HCT116 (cell line): ENCODE results near the gene LYRM4. TPM values are rescaled to one million over a fixed set of nuclear protein-coding genes. Genes with fewer than 3 reads are reported as not detected.
A peak's percentile ranks its signal among the peaks of the same experiment; 100 is the strongest.

Experiments
- ATAC-seq: fragments of 200-7000 bp; cut with Tn5 transposase; 2 replicates; pipeline ENCODE4 v1.9.1; 2020; ENCODE audit warnings: mild to moderate bottlenecking, moderate library complexity
- BruUV-seq: library from RNA; stranded (reverse); fragments of 400-500 nt; replicated peaks from 2 replicates; lab custom pipeline; 2021; lab: Mats Ljungman, UMichigan
- CTCF ChIA-PET: fragments of 300-600 bp; sonication (Branson Sonifier 250); formaldehyde crosslinking; loops from one replicate; lab custom pipeline; 2021; ENCODE audit warnings: antibody characterized with exemption; lab: Charles Lee
- POLR2A ChIA-PET: fragments of 300-600, 350-600 bp; sonication (Branson Sonifier 250); formaldehyde crosslinking; loops from one replicate; lab custom pipeline; 2021; ENCODE audit warnings: antibody characterized with exemption; lab: Charles Lee
- RAD21 ChIA-PET, 2 experiments: fragments of 300-600 bp; sonication (Branson Sonifier 250); formaldehyde crosslinking; loops; one replicate each; lab custom pipeline; 2023; ENCODE audit warnings: low total read pairs in 2 of 2; ENCODE audit not compliant: uncharacterized antibody in 2 of 2, unreplicated experiment in 2 of 2, low non-redundant PET in 1 of 2; lab: Charles Lee
- DNase-seq: peaks from one replicate; pipeline ENCODE4 v3.0.0-alpha.2; 2010; ENCODE audit warnings: low read depth, low spot score
- H2AFZ ChIP-seq: fragments of 200-600 bp; shearing (Covaris generic), sonication (generic); 2 replicates; pipeline ENCODE4 v1.6.1; 2017; ENCODE audit warnings: low read depth, mixed run types, mixed read lengths, antibody characterized with exemption, low read length; ENCODE audit not compliant: poor library complexity, severe bottlenecking
- H3K27ac ChIP-seq: 2 replicates; pipeline ENCODE4 v1.5.1; 2012; ENCODE audit warnings: low read depth, low read length
- H3K27me3 ChIP-seq: fragments of 200-600 bp; sonication (generic); 2 replicates; pipeline ENCODE4 v1.6.1; 2016; ENCODE audit warnings: mixed run types, low read length, mixed read lengths; ENCODE audit not compliant: insufficient read depth
- H3K36me3 ChIP-seq, 2 experiments: fragments of 200-500 bp in 1 of 2; fragments of 200-600 bp in 1 of 2; sonication (Bioruptor generic) in 1 of 2; sonication (generic) in 1 of 2; 2 replicates each; pipeline versions ENCODE4 v1.5.1 to v1.6.1; 2014 to 2016; ENCODE audit warnings: low read length in 2 of 2, inconsistent platforms in 1 of 2, mixed read lengths in 1 of 2, mixed run types in 1 of 2; ENCODE audit not compliant: insufficient read depth in 2 of 2, control insufficient read depth in 1 of 2
- H3K4me1 ChIP-seq, 2 experiments: fragments of 200-600 bp in 1 of 2; sonication (generic) in 1 of 2; 2 replicates each; pipeline versions ENCODE4 v1.5.1 to v1.6.1; 2012 to 2017; ENCODE audit warnings: low read length in 2 of 2, inconsistent platforms in 1 of 2, mild to moderate bottlenecking in 1 of 2, mixed read lengths in 1 of 2, mixed run types in 1 of 2, moderate library complexity in 1 of 2; ENCODE audit not compliant: insufficient read depth in 2 of 2, control insufficient read depth in 1 of 2
- H3K4me2 ChIP-seq: fragments of 200-600 bp; sonication (generic); 2 replicates; pipeline ENCODE4 v1.6.1; 2017; ENCODE audit warnings: mixed run types, low read length, mixed read lengths
- H3K4me3 ChIP-seq, 2 experiments: fragments of 200-600 bp in 1 of 2; sonication (generic) in 1 of 2; replicated peaks in 1 of 2; 2 replicates each; pipeline ENCODE4 v1.5.1; 2011 to 2016; ENCODE audit warnings: low read length in 2 of 2, control low read depth in 1 of 2, low read depth in 1 of 2, mild to moderate bottlenecking in 1 of 2, mixed read lengths in 1 of 2, mixed run types in 1 of 2
- H3K79me2 ChIP-seq: fragments of 200-600 bp; sonication (generic); 2 replicates; pipeline ENCODE4 v1.6.1; 2017; ENCODE audit warnings: mild to moderate bottlenecking, mixed run types, low read length, moderate library complexity, mixed read lengths; ENCODE audit not compliant: insufficient read depth
- H3K9ac ChIP-seq: fragments of 200-600 bp; sonication (generic); 2 replicates; pipeline ENCODE4 v1.6.1; 2016; ENCODE audit warnings: low read length, mixed read lengths
- H3K9me2 ChIP-seq: fragments of 200-600 bp; sonication (generic), shearing (Covaris generic); 2 replicates; pipeline ENCODE4 v1.6.1; 2017; ENCODE audit warnings: mixed run types, mild to moderate bottlenecking, moderate library complexity; ENCODE audit not compliant: insufficient read depth
- H3K9me3 ChIP-seq, 2 experiments: fragments of 200-500 bp in 1 of 2; fragments of 200-600 bp in 1 of 2; sonication (Bioruptor generic) in 1 of 2; sonication (generic) in 1 of 2; 2 replicates each; pipeline ENCODE4 v1.6.1; 2014 to 2017; ENCODE audit warnings: low read length in 2 of 2, mixed read lengths in 2 of 2, inconsistent platforms in 1 of 2, low read depth in 1 of 2, mild to moderate bottlenecking in 1 of 2, mixed run types in 1 of 2, moderate library complexity in 1 of 2; ENCODE audit not compliant: control insufficient read depth in 1 of 2, insufficient read depth in 1 of 2
- H4K20me1 ChIP-seq: fragments of 200-600 bp; sonication (generic), shearing (Covaris generic); 2 replicates; pipeline ENCODE4 v1.6.1; 2017; ENCODE audit warnings: mixed run types, mild to moderate bottlenecking, moderate library complexity; ENCODE audit not compliant: insufficient read depth
- ATF3 ChIP-seq: IDR thresholded peaks from 2 replicates; pipeline ENCODE4 v1.6.1; 2012
- CBX3 ChIP-seq: IDR thresholded peaks from 2 replicates; pipeline ENCODE4 v1.6.1; 2012; ENCODE audit warnings: low read depth
- CEBPB ChIP-seq: IDR thresholded peaks from 2 replicates; pipeline ENCODE4 v1.6.1; 2012; ENCODE audit warnings: low read depth
- EGR1 ChIP-seq: IDR thresholded peaks from 2 replicates; pipeline ENCODE4 v1.6.1; 2012; ENCODE audit warnings: low read depth
- EZH2 ChIP-seq: fragments of 200-600 bp; sonication (generic); IDR thresholded peaks from 2 replicates; pipeline ENCODE4 v1.6.1; 2017; ENCODE audit warnings: antibody characterized with exemption, mixed run types
- EZH2phosphoT487 ChIP-seq: fragments of 200-600 bp; IDR thresholded peaks from 2 replicates; pipeline ENCODE4 v1.6.1; 2018; ENCODE audit warnings: antibody characterized with exemption, borderline replicate concordance
- JUND ChIP-seq: IDR thresholded peaks from 2 replicates; pipeline ENCODE4 v1.6.1; 2012
- MAX ChIP-seq: IDR thresholded peaks from 2 replicates; pipeline ENCODE4 v1.6.1; 2012
- RAD21 ChIP-seq: IDR thresholded peaks from 2 replicates; pipeline ENCODE4 v1.6.1; 2012; ENCODE audit warnings: low read depth, mild to moderate bottlenecking
- SIN3A ChIP-seq: IDR thresholded peaks from 2 replicates; pipeline ENCODE4 v1.6.1; 2012; ENCODE audit warnings: low read depth
- SRF ChIP-seq: IDR thresholded peaks from 2 replicates; pipeline ENCODE4 v1.6.1; 2012; ENCODE audit warnings: low read depth
- YY1 ChIP-seq: IDR thresholded peaks from 2 replicates; pipeline ENCODE4 v1.6.1; 2011; ENCODE audit warnings: low read length, low read depth, moderate library complexity, mild to moderate bottlenecking; ENCODE audit not compliant: insufficient replicate concordance; ENCODE audit errors: extremely low read depth
- ZNF274 ChIP-seq: fragments of 200-500 bp; sonication (Bioruptor generic); IDR thresholded peaks from 2 replicates; pipeline ENCODE4 v1.6.1; 2014; ENCODE audit warnings: mild to moderate bottlenecking, low read depth, low read length, inconsistent platforms
- intact Hi-C: fragments of 100-400 bp; cut with micrococcal nuclease; formaldehyde crosslinking; loops from 2 replicates; pipeline ENCODE4 v1.10.0; 2022
- total RNA-seq: library from RNA; stranded (reverse); gene quantifications from one replicate; pipeline ENCODE4 v1.2.1, GENCODE V29; 2021; ENCODE audit not compliant: unreplicated experiment
- TF ChIP-seq, protein P1 (sequence below), 3 experiments: fragments of 200-600 bp in 1 of 3; sonication (generic) in 1 of 3; IDR thresholded peaks in 2 of 3; conservative IDR thresholded peaks in 1 of 3; 2 replicates each; pipeline ENCODE4 v1.5.1; 2012 to 2017; ENCODE audit warnings: low read depth in 2 of 3, low read length in 2 of 3, antibody characterized with exemption in 1 of 3, borderline replicate concordance in 1 of 3, control low read depth in 1 of 3, mild to moderate bottlenecking in 1 of 3, mixed read lengths in 1 of 3, mixed run types in 1 of 3, moderate library complexity in 1 of 3; ENCODE audit not compliant: insufficient read depth in 1 of 3
- TF ChIP-seq, protein P2 (sequence below): IDR thresholded peaks from 2 replicates; pipeline ENCODE4 v1.6.1; 2011; ENCODE audit warnings: mild to moderate bottlenecking, low read length, moderate library complexity; ENCODE audit not compliant: insufficient replicate concordance; ENCODE audit errors: extremely low read depth
- TF ChIP-seq, protein P3 (sequence below): IDR thresholded peaks from 2 replicates; pipeline ENCODE4 v1.6.1; 2012; ENCODE audit warnings: low read depth

Gene LYRM4
- total RNA-seq, 1 experiment from 2014 or later, result 30.1 TPM

DNA sequence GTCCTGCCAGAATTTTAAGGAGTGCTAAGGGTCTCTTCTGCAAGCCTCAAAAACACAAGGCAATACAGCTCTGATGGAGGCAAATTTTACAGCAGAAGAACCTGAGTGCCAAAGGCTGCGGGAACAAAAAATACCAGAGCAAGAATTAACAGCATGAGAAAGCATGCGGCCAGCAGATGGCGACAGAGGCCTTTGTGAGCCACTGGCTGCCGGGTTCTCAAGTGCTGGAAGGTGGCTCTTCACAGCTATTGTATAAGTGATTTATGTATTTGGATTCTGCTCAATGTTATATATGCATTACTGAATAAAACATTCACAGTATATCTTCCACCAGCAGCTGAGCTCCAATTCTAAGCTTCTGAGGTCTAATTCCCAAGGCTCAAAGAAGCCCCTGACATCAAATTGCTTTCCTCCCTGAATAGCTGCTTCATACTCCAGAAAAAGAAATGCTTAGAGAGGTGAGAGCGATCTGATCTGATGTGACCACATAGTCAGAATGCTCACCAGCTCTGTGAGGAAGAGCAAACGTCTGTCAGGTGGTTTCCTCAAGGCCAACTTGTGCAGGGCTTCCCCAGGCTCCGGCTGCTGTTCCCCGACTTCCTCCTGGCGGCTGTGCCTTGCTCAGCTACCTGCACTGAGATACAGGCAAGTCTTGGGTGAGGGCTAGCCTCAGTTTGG lies 117.0 kb downstream of the LYRM4 start:
- no peaks in the 10 kb centered on the region for H3K4me1 ChIP-seq
- no peaks in the 10 kb centered on the region for H4K20me1 ChIP-seq
- no peak overlapping the region for H3K4me2 ChIP-seq
- ChIA-PET RAD21 (interaction anchor here (1.0 to 1.5 kb wide), 4 partner anchors 117 to 258 kb away, joined by 3 to 6 read pairs (median 4); partner anchors contain the start of gene LYRM4 (in 1 of the 2)), CTCF (interaction anchor here (0.6 to 2.6 kb wide), 18 partner anchors 12 to 1403 kb away, joined by 3 to 26 read pairs (median 4); no protein-coding TSS in a partner anchor), POLR2A (no interaction called here)
- H3K4me3 ChIP-seq, result no peak overlapping the region
- ATAC-seq, result peak; percentile 83
- BruUV-seq, result no TSS peak
- H3K27ac ChIP-seq, result no peak overlapping the region
- no peak overlapping the region for H3K9ac ChIP-seq
- intact Hi-C loops, result loop anchor here (1.0 to 2.0 kb wide), 4 partner anchors 117 to 259 kb away; partner anchors contain the start of genes FARS2 and LYRM4
- DNase-seq, result peak; percentile 46
- H3K27me3 ChIP-seq, result no peaks in the 10 kb centered on the region
- H2AFZ ChIP-seq, result no peak overlapping the region
- no peaks in the 10 kb centered on the region for H3K36me3 ChIP-seq
- H3K9me3 ChIP-seq, result no peaks in the 10 kb centered on the region
- no peaks in the 10 kb centered on the region for H3K9me2 ChIP-seq
- no peak for TF ChIP-seq ATF3
- no peak for TF ChIP-seq MAX
- TF ChIP-seq EGR1, result no peak
- TF ChIP-seq CBX3, result no peak
- no peak for TF ChIP-seq CEBPB
- TF ChIP-seq, protein P1, sequence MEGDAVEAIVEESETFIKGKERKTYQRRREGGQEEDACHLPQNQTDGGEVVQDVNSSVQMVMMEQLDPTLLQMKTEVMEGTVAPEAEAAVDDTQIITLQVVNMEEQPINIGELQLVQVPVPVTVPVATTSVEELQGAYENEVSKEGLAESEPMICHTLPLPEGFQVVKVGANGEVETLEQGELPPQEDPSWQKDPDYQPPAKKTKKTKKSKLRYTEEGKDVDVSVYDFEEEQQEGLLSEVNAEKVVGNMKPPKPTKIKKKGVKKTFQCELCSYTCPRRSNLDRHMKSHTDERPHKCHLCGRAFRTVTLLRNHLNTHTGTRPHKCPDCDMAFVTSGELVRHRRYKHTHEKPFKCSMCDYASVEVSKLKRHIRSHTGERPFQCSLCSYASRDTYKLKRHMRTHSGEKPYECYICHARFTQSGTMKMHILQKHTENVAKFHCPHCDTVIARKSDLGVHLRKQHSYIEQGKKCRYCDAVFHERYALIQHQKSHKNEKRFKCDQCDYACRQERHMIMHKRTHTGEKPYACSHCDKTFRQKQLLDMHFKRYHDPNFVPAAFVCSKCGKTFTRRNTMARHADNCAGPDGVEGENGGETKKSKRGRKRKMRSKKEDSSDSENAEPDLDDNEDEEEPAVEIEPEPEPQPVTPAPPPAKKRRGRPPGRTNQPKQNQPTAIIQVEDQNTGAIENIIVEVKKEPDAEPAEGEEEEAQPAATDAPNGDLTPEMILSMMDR (IDR thresholded peaks at IDR 0.05 in 2 of 3, conservative IDR thresholded peaks at IDR 0.05 in 1 of 3; ENCODE audit: borderline replicate concordance in 1 of 3, insufficient read depth in 1 of 3, low read depth in 2 of 3, low read length in 2 of 3), result peak; percentile 73 to 96 (median 85)
- TF ChIP-seq YY1, result no peak
- no peak for TF ChIP-seq SIN3A
- peak; percentile 91 for TF ChIP-seq RAD21
- TF ChIP-seq JUND, result no peak
- TF ChIP-seq, protein P2, sequence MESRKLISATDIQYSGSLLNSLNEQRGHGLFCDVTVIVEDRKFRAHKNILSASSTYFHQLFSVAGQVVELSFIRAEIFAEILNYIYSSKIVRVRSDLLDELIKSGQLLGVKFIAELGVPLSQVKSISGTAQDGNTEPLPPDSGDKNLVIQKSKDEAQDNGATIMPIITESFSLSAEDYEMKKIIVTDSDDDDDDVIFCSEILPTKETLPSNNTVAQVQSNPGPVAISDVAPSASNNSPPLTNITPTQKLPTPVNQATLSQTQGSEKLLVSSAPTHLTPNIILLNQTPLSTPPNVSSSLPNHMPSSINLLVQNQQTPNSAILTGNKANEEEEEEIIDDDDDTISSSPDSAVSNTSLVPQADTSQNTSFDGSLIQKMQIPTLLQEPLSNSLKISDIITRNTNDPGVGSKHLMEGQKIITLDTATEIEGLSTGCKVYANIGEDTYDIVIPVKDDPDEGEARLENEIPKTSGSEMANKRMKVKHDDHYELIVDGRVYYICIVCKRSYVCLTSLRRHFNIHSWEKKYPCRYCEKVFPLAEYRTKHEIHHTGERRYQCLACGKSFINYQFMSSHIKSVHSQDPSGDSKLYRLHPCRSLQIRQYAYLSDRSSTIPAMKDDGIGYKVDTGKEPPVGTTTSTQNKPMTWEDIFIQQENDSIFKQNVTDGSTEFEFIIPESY, result no peak
- TF ChIP-seq EZH2, result no peak
- TF ChIP-seq ZNF274, result no peak
- no peak for TF ChIP-seq SRF
- TF ChIP-seq, protein P3, sequence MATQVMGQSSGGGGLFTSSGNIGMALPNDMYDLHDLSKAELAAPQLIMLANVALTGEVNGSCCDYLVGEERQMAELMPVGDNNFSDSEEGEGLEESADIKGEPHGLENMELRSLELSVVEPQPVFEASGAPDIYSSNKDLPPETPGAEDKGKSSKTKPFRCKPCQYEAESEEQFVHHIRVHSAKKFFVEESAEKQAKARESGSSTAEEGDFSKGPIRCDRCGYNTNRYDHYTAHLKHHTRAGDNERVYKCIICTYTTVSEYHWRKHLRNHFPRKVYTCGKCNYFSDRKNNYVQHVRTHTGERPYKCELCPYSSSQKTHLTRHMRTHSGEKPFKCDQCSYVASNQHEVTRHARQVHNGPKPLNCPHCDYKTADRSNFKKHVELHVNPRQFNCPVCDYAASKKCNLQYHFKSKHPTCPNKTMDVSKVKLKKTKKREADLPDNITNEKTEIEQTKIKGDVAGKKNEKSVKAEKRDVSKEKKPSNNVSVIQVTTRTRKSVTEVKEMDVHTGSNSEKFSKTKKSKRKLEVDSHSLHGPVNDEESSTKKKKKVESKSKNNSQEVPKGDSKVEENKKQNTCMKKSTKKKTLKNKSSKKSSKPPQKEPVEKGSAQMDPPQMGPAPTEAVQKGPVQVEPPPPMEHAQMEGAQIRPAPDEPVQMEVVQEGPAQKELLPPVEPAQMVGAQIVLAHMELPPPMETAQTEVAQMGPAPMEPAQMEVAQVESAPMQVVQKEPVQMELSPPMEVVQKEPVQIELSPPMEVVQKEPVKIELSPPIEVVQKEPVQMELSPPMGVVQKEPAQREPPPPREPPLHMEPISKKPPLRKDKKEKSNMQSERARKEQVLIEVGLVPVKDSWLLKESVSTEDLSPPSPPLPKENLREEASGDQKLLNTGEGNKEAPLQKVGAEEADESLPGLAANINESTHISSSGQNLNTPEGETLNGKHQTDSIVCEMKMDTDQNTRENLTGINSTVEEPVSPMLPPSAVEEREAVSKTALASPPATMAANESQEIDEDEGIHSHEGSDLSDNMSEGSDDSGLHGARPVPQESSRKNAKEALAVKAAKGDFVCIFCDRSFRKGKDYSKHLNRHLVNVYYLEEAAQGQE, result no peak
- TF ChIP-seq EZH2phosphoT487, result no peak
- H3K79me2 ChIP-seq, result no peaks in the 10 kb centered on the region; the same call in 1 of the 2 replicates
